Measurements from ENCODE around the gene CHERP.

The CHERP gene

DNA sequence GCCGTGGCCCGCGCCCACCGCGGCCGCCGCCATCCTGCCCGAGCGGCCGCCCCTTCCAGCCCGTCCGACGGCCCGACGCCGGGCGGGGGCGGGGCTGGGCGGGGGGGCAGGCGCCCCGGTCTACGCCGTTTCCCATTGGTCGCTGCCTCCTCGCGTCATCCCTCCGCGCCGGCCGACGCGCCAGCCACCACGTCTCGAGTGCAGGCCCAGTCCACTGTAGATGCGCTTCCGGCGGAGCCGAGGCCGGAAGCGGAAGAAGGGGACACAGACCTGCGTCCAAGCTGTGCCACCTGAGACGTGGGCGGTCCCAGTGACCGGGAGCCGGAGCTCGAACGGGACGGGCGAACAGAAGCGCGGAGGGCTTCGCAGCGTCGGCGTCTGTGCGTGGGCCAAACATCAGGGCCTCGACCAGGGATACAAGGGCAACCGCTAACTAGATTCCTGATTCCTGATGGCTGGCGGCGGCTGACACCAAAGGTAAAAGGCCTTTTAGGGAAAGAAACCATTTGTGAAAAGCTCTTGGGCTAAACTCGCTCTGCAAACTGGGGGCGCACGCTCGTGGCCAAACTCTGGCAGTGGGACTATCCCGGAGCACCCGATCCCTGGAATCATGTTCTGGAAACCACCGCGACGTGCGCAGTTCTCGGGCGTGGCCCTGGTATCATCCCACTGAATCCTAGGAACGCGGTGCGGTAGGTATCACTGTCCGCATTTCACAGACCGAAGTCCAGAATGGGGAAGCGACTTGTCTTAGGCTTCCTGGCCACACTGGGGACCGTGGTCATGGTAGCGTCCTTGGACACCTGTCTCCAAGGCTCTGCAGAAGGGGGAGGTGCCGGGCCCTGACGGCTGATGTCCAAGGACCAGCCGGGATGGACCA, 30.3 kb upstream of the CHERP start, which contains the start of gene SLC35E1:
SLC35E1 (minus strand) TSS at position 84 of the 880 bp plus-strand sequence; CDS start at position 33, 51 bp downstream.
- no peaks in the 10 kb centered on the region for H3K9me3 ChIP-seq (ENCODE audit: severe bottlenecking)
- H3K4me3 ChIP-seq (ENCODE audit: severe bottlenecking) = peak within 1 kb of the TSS; percentile 98
- TF ChIP-seq, protein P1, sequence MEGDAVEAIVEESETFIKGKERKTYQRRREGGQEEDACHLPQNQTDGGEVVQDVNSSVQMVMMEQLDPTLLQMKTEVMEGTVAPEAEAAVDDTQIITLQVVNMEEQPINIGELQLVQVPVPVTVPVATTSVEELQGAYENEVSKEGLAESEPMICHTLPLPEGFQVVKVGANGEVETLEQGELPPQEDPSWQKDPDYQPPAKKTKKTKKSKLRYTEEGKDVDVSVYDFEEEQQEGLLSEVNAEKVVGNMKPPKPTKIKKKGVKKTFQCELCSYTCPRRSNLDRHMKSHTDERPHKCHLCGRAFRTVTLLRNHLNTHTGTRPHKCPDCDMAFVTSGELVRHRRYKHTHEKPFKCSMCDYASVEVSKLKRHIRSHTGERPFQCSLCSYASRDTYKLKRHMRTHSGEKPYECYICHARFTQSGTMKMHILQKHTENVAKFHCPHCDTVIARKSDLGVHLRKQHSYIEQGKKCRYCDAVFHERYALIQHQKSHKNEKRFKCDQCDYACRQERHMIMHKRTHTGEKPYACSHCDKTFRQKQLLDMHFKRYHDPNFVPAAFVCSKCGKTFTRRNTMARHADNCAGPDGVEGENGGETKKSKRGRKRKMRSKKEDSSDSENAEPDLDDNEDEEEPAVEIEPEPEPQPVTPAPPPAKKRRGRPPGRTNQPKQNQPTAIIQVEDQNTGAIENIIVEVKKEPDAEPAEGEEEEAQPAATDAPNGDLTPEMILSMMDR (IDR thresholded peaks at IDR 0.05; ENCODE audit: poor library complexity, severe bottlenecking) = no peak
- H3K36me3 ChIP-seq (ENCODE audit: low read depth) = peaks cover 41% of the 10 kb centered on the region
- peak; percentile 90 for ATAC-seq (ENCODE audit: low read depth)
- DNase-seq (ENCODE audit: low spot score) = peak; percentile 94
- H3K4me1 ChIP-seq (ENCODE audit: insufficient read depth, poor library complexity, severe bottlenecking) = peaks cover 15% of the 10 kb centered on the region
- peak within 1 kb of the TSS; percentile 58 for H3K27ac ChIP-seq (ENCODE audit: poor library complexity, severe bottlenecking)
- no peaks in the 10 kb centered on the region for H3K27me3 ChIP-seq (ENCODE audit: insufficient read depth, poor library complexity, severe bottlenecking)

DNA sequence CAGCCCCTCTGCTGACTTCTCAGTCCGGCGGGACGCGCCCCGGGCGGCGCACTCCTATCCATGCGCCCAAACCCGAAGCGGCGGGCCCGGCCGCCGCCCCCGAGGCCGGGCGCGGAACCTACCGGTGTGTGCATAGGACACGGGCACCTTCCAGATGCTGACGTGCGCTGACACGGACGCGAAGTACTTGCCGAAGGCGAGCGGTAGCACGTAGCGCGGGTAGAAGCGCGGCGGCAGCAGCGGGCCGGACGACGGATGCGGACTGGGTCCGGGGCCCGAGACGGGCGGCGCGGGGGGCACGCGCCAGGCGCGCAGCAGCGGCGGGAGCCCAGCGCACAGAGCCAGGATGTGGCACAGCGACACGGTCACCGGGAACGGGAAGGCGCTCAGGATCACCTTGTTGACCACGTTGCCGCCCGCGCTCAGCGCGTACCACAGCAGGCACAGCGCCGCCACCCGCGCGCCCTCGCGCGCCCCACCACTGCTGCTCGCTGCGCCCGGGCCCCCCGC, 29.6 kb upstream of the CHERP start:
- H3K27ac ChIP-seq (ENCODE audit: poor library complexity, severe bottlenecking) = peak overlapping the region; percentile 58
- H3K4me3 ChIP-seq (ENCODE audit: severe bottlenecking) = peak overlapping the region; percentile 98
- peaks cover 15% of the 10 kb centered on the region for H3K4me1 ChIP-seq (ENCODE audit: insufficient read depth, poor library complexity, severe bottlenecking)
- H3K9me3 ChIP-seq (ENCODE audit: severe bottlenecking) = no peaks in the 10 kb centered on the region
- ATAC-seq (ENCODE audit: low read depth) = peak; percentile 5; the same call in 1 of the 3 replicates
- H3K27me3 ChIP-seq (ENCODE audit: insufficient read depth, poor library complexity, severe bottlenecking) = no peaks in the 10 kb centered on the region
- TF ChIP-seq, protein P1 (IDR thresholded peaks at IDR 0.05; ENCODE audit: poor library complexity, severe bottlenecking) = no peak
- H3K36me3 ChIP-seq (ENCODE audit: low read depth) = peaks cover 46% of the 10 kb centered on the region
- DNase-seq (ENCODE audit: low spot score) = no peak

DNA sequence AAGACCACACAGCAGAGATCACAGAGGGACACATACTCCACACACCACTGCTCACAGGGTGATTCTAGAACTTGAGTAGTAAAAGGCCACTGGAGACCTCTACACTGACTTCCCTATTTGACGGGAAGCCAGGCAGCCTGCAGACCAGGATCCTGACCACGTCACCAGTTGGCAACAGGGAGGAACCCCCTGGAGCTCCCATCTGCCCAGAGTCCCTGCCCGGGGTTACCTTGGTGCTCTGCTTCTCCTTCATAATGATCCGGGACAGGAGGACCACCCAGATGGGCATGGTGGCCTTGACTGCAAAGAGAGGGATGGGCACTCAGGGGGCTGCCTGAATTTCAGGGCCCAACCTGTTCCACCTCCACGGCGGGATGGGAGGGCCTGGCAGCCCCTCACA, 29.0 kb upstream of the CHERP start:
- DNase-seq (ENCODE audit: low spot score) (no peak), ATAC-seq (ENCODE audit: low read depth) (no peak)
- peaks cover 46% of the 10 kb centered on the region for H3K36me3 ChIP-seq (ENCODE audit: low read depth)
- TF ChIP-seq, protein P1 (IDR thresholded peaks at IDR 0.05; ENCODE audit: poor library complexity, severe bottlenecking) = no peak
- H3K9me3 ChIP-seq (ENCODE audit: severe bottlenecking) = no peaks in the 10 kb centered on the region
- peak overlapping the region; percentile 98 for H3K4me3 ChIP-seq (ENCODE audit: severe bottlenecking)
- H3K4me1 ChIP-seq (ENCODE audit: insufficient read depth, poor library complexity, severe bottlenecking) = peaks cover 15% of the 10 kb centered on the region
- no peaks in the 10 kb centered on the region for H3K27me3 ChIP-seq (ENCODE audit: insufficient read depth, poor library complexity, severe bottlenecking)
- peak overlapping the region; percentile 58 for H3K27ac ChIP-seq (ENCODE audit: poor library complexity, severe bottlenecking)

DNA sequence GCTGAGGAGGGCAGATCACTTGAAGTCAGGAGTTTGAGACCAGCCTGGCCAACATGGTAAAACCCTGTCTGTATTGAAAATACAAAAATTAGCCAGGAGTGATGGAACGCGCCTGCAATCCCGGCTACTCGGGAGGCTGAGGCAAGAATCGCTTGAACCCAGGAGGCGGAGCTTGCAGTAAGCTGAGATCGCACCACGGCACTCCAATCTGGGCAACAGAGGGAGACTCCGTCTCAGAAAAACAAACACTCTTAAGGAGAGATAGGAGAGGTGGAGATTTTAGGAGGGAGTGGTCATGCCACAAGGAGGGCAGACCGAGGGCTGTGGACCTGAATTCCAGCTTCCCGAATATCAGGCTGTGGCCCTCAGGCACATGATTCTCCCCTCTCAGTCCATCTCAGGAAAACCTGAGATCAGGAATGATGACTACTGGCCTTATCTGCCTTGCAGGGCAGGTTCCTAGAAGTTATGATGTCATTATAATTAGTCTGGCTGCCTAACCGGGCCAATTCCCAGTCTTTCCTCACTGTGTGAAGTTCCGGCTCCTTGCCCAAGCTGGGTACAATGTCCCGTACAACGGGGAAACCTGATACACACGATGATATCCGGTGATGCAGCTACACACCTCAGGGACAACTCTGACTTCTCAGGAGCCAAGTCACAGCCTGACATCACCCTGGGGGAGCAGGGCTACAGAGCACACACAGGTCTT, 27.5 kb upstream of the CHERP start:
- DNase-seq (ENCODE audit: low spot score) (no peak), ATAC-seq (ENCODE audit: low read depth) (no peak)
- Histone ChIP-seq H3K36me3 (ENCODE audit: low read depth) (peaks cover 55% of the 10 kb centered on the region), H3K27me3 (ENCODE audit: insufficient read depth, poor library complexity, severe bottlenecking) (no peaks in the 10 kb centered on the region), H3K9me3 (ENCODE audit: severe bottlenecking) (no peaks in the 10 kb centered on the region), H3K4me3 (ENCODE audit: severe bottlenecking) (no peak overlapping the region), H3K27ac (ENCODE audit: poor library complexity, severe bottlenecking) (peak overlapping the region; percentile 40), H3K4me1 (ENCODE audit: insufficient read depth, poor library complexity, severe bottlenecking) (peaks cover 15% of the 10 kb centered on the region)
- TF ChIP-seq, protein P1 (IDR thresholded peaks at IDR 0.05; ENCODE audit: poor library complexity, severe bottlenecking) = no peak

All from RWPE2 (cell line).